ENCODE data around the gene UBAC2.

UBAC2 gene

DNA sequence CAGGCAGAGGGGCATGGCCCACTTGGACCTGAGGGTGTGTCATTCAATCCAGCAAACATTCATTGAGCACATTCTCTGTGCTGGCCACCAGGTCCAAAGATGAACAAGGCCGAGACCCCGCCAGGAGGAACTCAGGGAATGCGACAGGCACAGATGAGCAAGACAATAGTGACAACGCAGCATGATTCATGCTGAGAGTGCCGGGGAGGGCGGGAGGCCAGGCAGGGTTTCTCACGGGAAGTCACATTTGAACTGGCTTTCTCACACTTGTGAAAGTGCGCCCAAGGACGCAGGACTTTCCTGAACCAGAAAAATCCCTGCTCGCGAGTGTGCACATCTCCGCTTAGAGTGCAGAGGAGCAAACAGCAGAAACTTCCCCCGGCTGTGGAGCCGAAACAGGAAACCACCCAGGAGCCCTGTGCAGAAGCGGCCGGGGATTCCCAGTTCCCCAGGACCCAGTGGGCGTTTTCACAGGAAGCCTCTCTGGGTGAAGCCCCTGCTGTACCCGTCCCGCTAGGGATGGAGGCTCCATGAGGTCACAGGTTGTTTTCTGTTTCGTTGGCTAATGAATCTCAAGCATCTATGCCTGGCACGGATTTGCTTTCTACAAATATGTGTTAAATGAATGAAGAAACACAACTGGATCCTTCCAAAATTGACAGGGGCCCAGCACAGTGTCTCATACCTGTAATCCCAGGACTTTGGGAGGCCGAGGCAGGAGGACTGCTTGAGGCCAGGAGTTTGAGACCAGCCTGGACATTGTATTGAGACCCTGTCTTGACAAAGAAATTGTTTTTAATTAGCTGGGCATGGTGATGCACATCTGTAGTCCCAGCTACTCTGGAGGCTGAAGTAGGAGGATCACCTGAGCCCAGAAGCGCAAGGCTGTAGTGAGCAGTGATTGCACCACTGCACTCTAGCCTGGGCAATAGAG lies 232.2 kb downstream of the UBAC2 start:
- no peak for DNase-seq
- Histone ChIP-seq H3K4me1 (no peaks in the 10 kb centered on the region), H3K4me3 (ENCODE audit: low read depth, low read length) (no peak overlapping the region), H3K9me3 (no peaks in the 10 kb centered on the region), H3K27me3 (peaks cover 2% of the 10 kb centered on the region; the same call in 1 of the 2 replicates), H3K36me3 (no peaks in the 10 kb centered on the region)
- TF ChIP-seq, protein P1, sequence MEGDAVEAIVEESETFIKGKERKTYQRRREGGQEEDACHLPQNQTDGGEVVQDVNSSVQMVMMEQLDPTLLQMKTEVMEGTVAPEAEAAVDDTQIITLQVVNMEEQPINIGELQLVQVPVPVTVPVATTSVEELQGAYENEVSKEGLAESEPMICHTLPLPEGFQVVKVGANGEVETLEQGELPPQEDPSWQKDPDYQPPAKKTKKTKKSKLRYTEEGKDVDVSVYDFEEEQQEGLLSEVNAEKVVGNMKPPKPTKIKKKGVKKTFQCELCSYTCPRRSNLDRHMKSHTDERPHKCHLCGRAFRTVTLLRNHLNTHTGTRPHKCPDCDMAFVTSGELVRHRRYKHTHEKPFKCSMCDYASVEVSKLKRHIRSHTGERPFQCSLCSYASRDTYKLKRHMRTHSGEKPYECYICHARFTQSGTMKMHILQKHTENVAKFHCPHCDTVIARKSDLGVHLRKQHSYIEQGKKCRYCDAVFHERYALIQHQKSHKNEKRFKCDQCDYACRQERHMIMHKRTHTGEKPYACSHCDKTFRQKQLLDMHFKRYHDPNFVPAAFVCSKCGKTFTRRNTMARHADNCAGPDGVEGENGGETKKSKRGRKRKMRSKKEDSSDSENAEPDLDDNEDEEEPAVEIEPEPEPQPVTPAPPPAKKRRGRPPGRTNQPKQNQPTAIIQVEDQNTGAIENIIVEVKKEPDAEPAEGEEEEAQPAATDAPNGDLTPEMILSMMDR (IDR thresholded peaks at IDR 0.05; ENCODE audit: low read depth, low read length) = no peak

GRCh38 chr13:99433543-99434075 lies 233.0 kb downstream of the UBAC2 start:
- no peak for DNase-seq
- Histone ChIP-seq H3K36me3 (no peaks in the 10 kb centered on the region), H3K9me3 (no peaks in the 10 kb centered on the region)

DNA sequence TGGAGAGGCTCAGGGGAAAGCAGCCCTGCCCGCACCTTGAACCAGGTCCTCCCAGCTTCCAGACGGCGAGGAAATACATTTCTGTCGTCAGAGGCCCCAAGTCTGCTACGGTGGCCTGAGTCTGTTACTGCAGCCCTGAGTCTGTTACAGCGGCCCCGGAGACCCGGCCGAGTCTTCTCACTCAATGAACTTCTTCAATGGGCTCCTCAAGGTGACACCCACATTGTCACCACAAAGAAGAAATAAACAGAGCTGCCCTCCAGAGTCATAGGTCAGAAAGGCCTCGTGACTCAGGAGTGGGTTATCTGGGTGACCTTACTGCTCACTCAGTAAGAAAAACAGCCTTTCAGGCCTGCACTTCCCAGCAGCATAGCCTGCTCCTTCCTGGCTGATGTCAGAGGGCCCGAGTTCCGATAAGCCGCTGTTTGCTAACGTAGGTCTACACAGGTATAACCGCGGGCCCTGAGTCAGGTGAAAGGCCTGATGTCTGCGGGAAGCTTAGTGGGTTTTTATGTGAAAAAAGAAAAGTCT lies 233.7 kb downstream of the UBAC2 start:
- Histone ChIP-seq H3K36me3 (no peaks in the 10 kb centered on the region), H3K4me1 (no peaks in the 10 kb centered on the region), H3K27me3 (peaks cover 17% of the 10 kb centered on the region), H3K4me3 (ENCODE audit: low read depth, low read length) (no peak overlapping the region), H3K9me3 (no peaks in the 10 kb centered on the region)
- TF ChIP-seq, protein P1 (IDR thresholded peaks at IDR 0.05; ENCODE audit: low read depth, low read length) = no peak
- no peak for DNase-seq

More at GRCh38 chr13:99433543-99434075, 233.0 kb downstream of the UBAC2 start:
- Histone ChIP-seq H3K27me3 (peaks cover 10% of the 10 kb centered on the region), H3K4me3 (ENCODE audit: low read depth, low read length) (no peak overlapping the region), H3K4me1 (no peaks in the 10 kb centered on the region)
- TF ChIP-seq, protein P1 (IDR thresholded peaks at IDR 0.05; ENCODE audit: low read depth, low read length) = no peak

DNA sequence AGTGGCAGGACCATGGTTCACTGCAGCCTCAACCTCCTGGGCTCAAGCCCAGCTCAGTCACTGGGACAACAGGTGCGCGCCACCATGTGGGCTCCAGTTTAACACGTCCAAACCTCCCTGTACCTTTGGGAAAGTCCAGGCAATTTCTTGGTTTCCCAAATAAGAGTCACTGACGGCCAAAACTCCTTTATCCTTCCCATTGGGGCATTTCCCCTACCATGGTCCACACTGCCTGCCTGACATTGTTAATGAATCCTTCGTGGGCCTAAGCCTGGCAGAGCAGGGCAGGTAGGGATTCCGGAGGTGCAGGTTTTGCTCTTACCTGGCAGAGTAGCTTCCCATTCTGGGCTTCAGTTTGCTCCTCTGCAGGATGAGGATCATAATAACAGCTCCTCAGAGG lies 234.5 kb downstream of the UBAC2 start:
- TF ChIP-seq, protein P1 (IDR thresholded peaks at IDR 0.05; ENCODE audit: low read depth, low read length) = no peak
- Histone ChIP-seq H3K9me3 (no peaks in the 10 kb centered on the region), H3K4me3 (ENCODE audit: low read depth, low read length) (no peak overlapping the region), H3K27me3 (peaks cover 25% of the 10 kb centered on the region), H3K4me1 (no peaks in the 10 kb centered on the region), H3K36me3 (no peaks in the 10 kb centered on the region)
- DNase-seq = no peak

- TF ChIP-seq, protein P1 (IDR thresholded peaks at IDR 0.05; ENCODE audit: low read depth, low read length) = no peak
- Histone ChIP-seq H3K9me3 (no peaks in the 10 kb centered on the region), H3K36me3 (no peaks in the 10 kb centered on the region), H3K27me3 (peaks cover 28% of the 10 kb centered on the region), H3K4me3 (ENCODE audit: low read depth, low read length) (no peak overlapping the region), H3K4me1 (no peaks in the 10 kb centered on the region)
- no peak for DNase-seq
Measured at GRCh38 chr13:99435998-99436397, 235.3 kb downstream of the UBAC2 start.
